Sigmoid colon (tissue), 3 donors: Measurements from ENCODE around the gene RELN.

Experiments used
- POLR2A ChIP-seq, 2 donors: fragments of 450-650 bp; IDR thresholded peaks; one replicate each; pipeline ENCODE4 v1.6.1; 2016; ENCODE audit warnings: antibody characterized with exemption in 2 of 2, mild to moderate bottlenecking in 2 of 2, moderate library complexity in 2 of 2
- TF ChIP-seq, protein P1 (sequence below), 4 experiments: fragments of 450-650 bp in 3 of 4; fragments of 200-600 bp in 1 of 4; IDR thresholded peaks; one replicate each; pipeline ENCODE4 v1.5.1; 2016 to 2019; ENCODE audit warnings: antibody characterized with exemption in 4 of 4, mild to moderate bottlenecking in 3 of 4, moderate library complexity in 2 of 4

DNA sequence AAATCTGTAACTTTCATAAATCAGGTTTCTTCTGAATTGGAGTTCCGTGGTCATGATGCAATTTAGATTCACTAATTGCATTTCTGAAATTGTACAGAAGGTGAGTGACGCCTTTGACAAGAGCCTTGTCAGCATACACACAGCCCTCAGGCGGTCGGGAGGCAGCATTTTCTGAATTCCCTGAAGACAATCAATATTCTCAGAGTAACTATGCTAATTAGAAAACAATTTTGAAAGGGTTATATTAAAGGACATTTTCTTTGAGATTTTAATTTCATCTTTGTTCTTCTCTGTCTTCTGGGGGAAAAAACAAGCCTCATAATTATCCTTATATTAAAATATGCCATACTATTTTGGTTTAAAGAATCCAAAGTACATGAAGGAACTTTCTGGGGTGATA is 488.3 kb downstream of the RELN start:
- TF ChIP-seq, protein P1, sequence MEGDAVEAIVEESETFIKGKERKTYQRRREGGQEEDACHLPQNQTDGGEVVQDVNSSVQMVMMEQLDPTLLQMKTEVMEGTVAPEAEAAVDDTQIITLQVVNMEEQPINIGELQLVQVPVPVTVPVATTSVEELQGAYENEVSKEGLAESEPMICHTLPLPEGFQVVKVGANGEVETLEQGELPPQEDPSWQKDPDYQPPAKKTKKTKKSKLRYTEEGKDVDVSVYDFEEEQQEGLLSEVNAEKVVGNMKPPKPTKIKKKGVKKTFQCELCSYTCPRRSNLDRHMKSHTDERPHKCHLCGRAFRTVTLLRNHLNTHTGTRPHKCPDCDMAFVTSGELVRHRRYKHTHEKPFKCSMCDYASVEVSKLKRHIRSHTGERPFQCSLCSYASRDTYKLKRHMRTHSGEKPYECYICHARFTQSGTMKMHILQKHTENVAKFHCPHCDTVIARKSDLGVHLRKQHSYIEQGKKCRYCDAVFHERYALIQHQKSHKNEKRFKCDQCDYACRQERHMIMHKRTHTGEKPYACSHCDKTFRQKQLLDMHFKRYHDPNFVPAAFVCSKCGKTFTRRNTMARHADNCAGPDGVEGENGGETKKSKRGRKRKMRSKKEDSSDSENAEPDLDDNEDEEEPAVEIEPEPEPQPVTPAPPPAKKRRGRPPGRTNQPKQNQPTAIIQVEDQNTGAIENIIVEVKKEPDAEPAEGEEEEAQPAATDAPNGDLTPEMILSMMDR (IDR thresholded peaks at IDR 0.05): no peak
- no peak for TF ChIP-seq POLR2A (IDR thresholded peaks at IDR 0.05)
